Measurements from ENCODE around the gene ACOX3.

DNA sequence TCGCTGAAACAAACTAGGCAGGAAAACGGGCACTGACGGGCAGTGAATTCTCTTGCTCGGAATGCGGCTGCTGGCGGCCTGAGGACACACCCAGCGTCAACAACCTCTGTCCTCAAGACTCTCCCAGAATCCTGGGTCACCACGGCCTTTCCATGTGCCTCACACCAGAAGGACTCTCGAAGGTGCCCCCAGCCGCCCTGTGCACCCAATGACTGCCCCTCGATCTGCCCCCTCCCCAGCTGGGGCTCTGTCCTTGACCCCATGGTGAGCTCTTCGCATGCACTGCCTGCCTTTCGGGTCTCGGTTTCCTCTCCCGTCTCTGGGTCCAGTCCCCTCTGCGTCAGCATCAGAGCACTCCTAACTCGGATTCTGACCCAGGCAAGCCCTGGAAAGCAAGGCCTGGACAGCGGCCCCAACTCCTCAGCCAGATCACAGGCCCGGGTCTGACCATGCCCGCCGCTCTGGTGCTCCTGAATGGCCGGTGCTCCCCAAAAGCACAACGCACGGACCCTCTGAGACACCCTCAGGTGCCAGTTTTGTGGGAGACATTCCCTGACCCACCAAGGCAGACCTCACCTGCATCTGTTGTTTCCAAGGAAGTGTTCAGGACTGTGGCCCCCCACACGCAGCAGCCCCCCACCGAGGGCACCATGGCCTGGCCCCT lies 56.0 kb downstream of the ACOX3 start:
- TF ChIP-seq EP300 (IDR thresholded peaks at IDR 0.05) (no peak), POLR2A (IDR thresholded peaks at IDR 0.05; ENCODE audit: low read depth) (no peak)

Data from esophagus muscularis mucosa (tissue), 2 donors.